HG03521 (cell line): ENCODE measurements around the gene P3H1.
"Not testable (repeated sequence)": the region's sequence is repeated elsewhere in the genome, so short reads cannot be mapped to it uniquely, and the experiment has no call there.

Experiments used
- ATAC-seq: cut with Tn5 transposase; IDR thresholded peaks from one replicate; pipeline ENCODE4 v1.9.1; 2021; ENCODE audit warnings: mild to moderate bottlenecking, moderate library complexity; ENCODE audit not compliant: unreplicated experiment

P3H1 gene

DNA sequence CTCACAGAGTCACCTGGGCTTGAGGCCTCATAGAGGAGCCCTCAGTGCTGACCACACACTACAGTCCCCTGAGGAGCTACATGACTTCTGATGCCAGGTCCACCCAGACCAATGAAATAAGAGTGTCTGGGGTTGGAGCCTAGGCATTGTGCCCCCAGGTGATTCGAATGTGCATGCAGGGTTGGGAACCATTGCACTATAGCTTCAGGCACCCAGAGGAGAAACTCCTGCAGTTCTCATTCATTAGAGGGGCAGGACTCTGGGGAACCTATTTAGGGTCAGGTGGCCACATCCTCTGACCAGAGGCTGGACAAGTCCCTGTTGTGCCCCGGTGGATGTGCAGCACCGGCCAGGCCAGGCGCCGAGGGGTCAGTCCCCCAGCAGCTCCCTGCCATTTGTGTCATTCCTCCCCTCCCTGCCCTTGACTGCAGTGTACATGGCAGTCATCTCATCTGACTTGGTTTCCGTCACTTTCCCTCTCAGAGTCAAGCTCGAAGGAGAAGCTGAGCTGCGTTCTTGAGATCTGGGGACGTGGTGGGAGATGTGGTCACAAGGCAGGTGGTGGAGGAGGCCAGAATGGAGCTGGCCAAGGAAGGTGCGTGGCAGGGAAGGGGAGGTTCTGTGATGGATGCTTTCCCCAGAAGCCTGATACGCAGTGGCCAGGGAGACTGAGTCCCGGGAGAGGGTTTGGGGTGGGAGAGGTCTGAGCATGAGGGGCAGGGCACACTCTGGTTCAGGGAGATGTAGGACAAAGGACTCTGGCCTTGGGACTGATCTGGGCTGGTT lies 33.2 kb downstream of the P3H1 start:
- no peak for ATAC-seq

DNA sequence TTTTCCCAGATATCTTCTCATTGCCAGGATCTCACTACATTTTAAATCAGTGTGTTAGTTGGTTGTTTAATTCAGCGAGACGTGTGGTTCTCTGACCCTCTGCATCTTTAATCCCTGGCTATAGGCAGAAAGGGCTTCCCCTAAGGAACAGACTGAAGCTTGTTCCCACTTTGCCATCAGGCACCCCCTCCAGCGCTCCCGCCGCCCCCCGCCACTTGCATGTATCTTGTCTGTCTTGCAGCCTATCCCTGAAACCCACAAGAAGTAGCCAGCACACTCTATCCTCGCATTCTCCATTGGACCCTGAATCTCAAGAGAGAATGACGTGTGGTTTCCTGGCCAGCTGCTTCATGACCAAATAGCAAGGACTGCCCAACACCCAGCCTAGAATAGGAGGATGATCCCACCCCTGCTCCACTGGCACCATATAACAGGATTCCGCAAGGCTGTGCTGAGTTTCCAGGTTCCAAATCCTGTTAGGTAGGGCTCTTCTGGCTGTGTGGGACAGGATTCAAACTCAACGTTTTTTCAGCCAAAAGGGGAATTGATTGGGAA lies 34.6 kb downstream of the P3H1 start:
- no peak for ATAC-seq

- no peak for ATAC-seq
Observed at GRCh38 chr1:42731585-42731984, 35.2 kb downstream of the P3H1 start.

GRCh38 chr1:42730988-42731387 lies 35.8 kb downstream of the P3H1 start:
- no peak for ATAC-seq

DNA sequence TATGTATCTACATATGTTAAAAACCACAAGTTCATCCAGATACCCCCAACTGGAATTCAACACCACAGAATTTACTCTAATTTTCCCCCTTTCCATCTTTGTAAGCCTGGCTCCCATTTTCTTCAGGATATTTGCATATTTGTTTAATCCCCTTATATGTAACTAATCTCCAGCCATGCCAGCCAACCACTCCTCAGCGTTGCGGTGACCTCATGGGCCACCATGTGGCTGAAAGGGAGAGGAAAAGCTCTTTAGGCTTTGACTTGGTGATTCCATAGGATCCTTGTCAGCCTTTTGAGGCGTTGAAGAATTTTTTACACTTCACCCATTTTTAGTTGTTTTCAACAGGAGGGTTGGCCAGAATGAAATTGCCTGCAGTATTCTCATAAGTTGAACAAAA lies 36.8 kb downstream of the P3H1 start:
- no peak for ATAC-seq

DNA sequence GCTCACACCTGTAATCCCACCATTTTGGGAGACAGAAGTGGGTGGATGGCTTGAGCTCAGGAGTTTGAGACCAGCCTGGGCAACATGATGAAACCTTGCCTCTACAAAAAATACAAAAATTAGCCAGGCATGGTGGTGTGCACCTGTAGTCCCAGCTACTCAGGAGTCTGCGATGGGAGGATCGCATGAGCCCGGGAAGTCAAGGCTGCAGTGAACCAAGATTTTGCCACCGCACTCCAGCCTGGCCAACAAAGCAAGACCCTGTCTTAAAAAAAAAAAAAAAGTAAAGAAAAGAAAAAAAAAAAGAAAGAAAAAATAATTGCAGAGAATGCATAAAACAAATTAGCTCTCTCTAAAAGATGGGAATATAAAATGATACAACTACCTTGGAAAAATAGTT lies 41.0 kb downstream of the P3H1 start:
- ATAC-seq: not testable (repeated sequence)

GRCh38 chr1:42723511-42723910 lies 43.3 kb downstream of the P3H1 start:
- no peak for ATAC-seq

DNA sequence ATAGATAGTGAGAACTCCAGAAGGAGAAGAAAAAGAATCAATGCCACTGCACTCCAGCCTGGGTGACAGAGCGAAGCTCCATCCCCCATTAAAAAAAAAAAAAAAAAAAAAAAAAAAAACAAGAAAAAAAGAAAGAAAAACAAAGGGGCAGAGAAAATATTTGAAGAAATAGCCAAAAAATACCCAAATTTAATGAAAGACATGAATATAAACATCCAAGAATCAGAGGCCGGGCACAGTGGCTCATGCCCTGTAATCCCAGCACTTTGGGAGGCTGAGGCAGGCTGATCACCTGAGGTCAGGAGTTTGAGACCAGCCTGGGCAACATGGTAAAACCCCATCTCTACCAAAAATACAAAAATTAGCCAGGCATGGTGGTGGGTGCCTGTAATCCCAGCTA lies 44.4 kb downstream of the P3H1 start:
- not testable (repeated sequence) for ATAC-seq

GRCh38 chr1:42721926-42722325 lies 44.9 kb downstream of the P3H1 start:
- no peak for ATAC-seq

DNA sequence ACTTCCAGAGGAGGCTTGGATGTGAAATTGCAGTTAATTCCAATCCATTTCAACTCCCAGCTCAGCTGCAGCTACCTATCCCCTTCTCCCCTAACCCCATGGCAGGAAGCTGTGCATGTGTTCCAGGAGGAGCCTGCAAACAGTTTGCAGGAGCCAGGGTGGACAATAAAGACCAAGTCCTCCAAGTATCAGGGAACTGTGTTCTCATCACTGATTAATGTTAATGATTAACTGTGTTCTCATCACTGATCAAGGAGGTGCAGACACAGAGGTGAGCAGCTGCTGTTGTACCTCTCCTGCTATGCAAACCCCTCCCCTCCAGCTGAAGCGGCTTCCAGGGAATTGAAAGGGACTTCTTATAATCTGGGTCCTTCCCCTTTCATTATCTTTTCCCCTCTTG lies 46.0 kb downstream of the P3H1 start:
- no peak for ATAC-seq

- not testable (repeated sequence) for ATAC-seq
Observed at GRCh38 chr1:42714441-42714840, 52.4 kb downstream of the P3H1 start.

- ATAC-seq: no peak
Observed at GRCh38 chr1:42713293-42713692, 53.5 kb downstream of the P3H1 start.

DNA sequence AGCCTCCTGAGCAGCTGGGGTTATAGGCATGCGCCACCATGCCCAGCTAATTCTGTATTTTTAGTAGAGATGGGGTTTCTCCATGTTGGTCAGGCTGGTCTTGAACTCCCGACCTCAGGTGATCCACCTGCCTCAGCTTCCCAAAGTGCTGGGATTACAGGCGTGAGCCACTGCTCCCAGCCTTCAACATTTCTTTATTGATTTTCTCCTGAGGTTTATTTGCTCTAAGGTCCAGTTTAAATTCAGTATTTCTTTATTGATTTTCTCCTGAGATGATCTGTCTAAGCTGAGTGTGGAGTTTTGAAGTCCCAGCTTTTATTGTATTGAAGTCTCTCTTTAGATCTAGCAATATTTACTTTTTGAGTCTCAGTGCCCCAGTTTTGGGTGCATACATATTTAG lies 54.0 kb downstream of the P3H1 start:
- ATAC-seq: not testable (repeated sequence)

GRCh38 chr1:42703888-42704464 lies 62.9 kb downstream of the P3H1 start:
- no peak for ATAC-seq

- ATAC-seq: no peak
Observed at GRCh38 chr1:42700006-42700405, 66.8 kb downstream of the P3H1 start.

DNA sequence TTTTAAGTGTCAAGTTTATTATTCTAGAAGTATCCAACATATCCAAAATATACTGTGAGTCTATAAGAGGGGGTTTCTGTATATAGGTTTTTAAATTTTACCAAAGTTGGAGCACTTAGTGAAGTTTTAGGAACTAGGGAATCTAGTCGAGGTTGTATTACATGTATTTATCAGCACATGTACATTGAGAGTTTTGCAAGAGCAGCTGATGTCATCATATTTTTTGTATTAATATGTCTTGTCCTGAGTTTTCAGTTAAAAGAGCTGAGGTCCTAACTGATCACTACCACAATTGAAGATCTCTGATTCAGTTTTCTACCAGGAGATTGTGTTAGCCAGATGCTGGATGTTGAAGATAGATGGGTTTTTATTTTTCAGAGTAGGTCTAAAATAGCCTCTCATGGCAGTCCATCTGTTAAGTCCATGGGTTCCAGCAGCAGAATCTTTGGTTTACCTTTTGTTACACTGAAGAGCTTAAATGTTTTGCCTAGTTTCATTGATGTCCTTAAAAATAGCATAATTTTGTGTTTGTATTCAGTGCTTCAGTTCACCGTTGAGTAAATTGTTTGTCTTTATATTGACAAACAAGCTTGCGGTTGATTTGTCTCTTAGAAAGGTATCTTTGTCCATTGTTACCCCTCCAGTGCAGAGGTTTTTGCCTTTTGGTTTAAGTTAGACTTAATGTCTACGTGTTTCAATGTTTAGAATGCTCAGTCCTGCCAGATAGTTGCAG lies 68.6 kb downstream of the P3H1 start:
- no peak for ATAC-seq
